Kidney glomerular epithelial cell (primary cell): Measurements from ENCODE around the gene TNPO3.
A peak's percentile ranks its signal among the peaks of the same experiment; 100 is the strongest.

Source experiments
- DNase-seq: peaks from one replicate; lab custom pipeline; 2025; lab: John Stamatoyannopoulos, UW

TNPO3 gene

DNA sequence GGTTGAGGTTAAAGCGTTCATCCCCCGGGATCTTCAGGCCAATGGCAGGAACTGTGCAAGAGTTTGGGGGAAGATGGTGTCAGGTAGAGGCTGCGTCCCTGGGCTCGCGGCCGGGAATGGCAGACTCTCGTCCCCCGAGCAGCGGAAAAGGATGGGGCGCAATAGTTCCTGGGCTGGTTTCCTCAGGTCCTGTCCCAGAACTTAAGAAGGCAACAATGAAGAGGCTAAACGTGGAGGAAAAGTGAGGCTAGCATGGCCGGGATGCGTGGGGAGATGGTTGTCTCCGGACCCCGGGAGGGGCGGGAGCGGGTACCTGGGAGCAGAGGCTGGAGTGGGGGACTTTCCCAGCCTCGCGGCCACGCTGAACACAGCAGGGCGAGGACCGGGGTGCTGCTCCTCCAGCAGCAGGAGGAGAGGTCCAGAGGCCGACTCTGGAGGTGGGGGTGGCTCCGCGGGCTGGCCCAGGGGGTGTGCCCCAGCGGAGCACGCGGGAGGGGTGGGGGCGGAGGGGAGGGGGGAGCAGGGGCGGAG, 116.3 kb downstream of the TNPO3 start:
- DNase-seq = no peak

DNA sequence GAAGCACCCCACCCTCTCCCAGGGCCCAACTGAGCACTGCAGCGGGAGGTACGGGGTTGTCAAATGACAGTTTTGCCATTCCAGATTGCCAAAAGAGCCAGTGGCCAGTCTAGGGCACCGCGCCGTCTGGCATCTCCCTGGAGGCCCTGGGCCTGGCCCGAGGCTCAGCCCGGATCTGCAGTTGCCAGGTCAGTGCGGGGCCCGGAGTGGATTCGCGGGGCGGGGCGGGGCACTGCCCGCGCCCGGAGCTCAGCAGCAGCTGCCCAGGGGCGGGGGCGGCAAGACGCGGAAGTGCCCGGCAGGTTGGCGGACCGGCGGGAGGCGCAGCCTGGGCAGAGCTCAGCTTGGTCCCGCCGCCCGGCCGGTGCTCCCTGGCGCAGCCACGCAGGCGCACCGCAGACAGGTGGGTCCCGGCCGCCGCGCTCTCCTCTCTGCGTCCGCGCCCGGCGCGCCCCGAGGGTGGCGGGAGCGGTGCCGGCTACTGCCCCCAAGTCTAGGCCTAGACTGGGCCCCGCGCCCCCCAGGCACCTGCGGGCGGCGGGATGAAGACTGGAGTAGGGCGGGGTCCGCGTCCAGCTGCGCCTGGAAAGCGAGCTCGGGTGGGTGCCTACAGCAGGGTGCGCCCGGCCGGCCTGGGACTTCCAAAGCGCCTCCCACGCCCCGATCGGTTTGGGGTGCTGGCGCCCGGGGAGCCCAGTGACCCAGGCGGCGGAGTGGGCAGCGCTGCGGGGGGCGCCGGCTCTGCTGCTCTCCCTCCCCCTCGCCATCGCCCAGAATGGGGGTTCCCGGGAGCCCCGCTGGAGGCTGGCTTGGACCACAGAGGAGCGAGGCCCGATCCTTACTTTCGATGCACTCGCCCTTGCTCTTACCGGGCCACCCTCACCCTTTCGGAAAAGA, 117.0 kb downstream of the TNPO3 start, which contains the start of gene IRF5:
Gene IRF5 (plus strand): TSS at position 281 of the 897 bp plus-strand sequence. CDS start 4,155 bp downstream, outside the sequence.
- peak; percentile 33 for DNase-seq

DNA sequence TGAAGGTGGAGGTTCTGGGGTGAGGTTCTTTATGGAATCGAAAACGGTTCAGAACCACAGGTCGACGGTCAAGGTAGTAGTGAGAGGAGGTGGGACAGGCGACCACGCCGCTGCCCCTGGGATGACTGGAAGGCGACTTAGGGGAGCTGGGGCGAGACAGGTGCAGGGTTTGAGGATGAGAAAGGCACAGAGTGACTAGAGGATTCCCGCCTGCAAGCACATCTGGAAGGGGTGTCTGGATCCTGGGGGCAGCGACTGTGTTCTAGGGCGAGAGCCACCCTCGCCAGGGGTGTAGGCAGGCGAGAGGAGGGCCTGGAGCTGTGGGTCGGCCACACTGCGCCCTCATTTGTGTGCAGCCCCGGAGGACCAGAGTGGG, 117.7 kb downstream of the TNPO3 start:
- no peak for DNase-seq

DNA sequence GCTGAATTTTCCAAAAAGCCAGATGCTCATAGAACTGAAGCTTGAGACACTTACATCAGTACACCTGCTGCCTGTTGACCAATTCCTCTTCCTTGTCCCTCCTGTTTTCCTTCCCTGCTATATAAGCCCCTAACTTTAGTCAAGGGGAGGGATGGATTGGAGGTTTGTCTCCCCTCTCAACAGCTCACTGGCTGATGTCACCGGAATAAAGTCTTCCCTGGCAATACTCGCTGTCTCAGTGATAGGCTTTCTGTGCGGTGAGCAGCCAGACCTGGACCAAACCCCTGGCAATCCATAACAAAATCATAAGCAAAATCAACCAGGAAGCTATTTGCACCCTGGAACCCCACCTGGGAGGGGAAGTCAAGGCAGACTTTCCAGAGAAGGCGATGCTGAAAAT, 118.1 kb downstream of the TNPO3 start:
- no peak for DNase-seq

DNA sequence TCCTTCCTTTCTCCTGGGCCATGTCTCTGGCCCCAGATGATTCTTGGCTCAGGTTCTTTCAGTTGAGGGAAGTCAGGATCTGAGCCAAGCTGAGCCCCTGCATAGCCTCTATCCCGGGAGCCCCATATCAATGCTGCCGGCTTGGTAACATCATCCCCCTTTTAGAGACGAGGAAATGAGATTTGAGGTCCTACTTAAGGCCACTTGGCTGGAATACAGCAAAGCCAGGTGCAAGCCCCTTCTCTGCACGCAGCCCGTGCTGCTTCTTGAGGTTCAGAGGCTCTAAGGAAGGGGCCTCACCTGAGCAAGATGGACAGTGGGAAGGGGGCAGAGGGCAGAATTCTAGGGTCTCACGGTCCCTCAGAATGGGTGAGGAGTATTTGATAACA, 119.6 kb downstream of the TNPO3 start:
- no peak for DNase-seq

DNA sequence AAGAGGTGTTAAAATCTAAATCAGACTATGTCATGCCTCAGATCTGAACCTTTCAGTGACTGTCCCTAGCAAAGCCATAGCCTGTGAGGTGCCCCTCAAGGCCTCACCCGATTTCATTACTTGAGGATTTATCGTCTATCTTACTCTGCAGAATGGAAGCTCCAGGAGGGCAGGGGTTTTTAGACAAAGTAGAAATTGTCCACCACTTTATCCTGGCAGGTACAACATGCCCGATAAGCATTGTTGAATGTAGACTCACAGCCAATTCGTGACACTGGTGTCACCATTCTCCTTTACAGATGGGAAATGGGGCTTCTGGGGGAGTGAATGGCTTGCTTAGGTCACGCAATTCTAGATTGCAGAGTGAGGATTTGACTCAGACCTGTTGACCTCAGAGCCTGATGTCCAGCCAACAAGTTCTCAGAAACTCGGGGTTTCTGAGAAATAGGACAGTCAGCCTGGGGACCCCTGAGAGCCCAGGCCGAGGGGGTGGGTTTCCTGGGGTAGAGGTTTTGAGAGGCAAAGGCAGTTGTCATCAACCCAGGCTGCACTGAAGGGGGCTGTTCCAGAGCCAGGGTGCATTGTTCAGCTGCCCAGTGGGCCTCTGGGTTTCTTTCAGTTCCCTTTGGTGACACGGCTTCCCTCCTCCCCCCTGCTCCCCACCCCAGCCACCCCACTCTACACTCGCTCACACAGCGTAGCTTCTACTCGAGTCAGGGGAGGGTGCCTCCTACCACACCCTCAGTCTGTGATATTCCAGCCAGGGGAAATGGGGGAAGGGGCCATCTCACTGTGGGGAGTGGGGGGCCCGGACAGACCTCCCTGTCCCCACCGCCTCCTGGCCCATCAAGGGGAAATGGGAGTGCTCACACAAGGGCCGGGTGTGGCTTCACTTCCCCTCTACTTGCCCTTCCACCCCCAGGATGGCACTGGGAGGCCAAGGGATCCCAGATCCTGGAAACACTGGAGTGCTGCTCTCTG, 120.3 kb downstream of the TNPO3 start:
- DNase-seq = no peak

DNA sequence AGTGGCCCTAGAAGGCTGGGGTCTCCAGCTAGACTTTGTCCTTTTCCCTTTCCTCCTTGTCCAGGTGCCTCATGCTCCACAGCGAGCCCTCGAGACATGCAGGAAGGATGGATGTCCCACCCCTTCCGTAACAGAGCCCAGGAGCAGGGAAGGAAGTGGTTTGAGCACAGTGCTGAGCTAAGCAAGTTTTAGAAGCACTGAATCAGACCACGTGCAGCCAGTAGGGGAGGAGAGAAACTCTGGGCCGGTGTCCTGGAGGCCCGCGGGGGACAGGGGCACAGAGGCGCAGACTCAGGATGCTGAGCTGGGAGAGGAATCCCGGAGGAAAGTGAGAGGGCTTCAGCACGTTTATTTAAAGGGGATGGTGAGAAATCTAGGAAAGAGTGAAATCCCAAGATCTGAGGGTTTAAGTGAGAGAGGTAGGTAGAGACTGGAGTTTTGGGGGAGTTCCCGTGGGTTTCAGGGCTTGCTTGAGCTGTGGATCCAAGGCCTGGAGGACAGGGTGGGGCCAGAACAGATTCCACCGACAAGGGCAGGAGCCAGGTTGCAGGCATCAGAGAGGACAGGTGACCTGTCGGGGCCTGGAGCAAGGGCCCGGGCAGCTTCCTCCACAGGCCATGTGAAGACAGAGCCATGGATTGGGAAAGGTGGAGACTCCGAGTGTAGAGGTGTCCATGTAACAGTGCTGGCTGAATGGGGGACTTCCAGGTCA, 121.6 kb downstream of the TNPO3 start:
- DNase-seq = no peak

DNA sequence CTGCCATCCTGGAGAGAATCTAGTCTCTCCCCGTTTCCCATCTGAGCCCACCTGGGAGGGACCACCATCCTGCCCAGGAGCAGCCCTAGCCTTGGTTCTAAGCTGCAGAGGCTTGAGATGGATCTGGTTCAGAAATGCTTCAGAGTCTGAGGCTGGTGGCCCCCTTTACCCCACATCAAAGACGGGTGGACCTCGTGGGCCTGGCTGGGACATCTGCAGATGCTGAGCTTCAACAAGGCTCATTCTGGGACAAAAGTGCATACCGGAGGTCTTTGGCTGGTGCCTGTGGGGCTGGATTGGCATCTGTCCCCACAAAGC, 122.1 kb downstream of the TNPO3 start:
- DNase-seq = no peak

DNA sequence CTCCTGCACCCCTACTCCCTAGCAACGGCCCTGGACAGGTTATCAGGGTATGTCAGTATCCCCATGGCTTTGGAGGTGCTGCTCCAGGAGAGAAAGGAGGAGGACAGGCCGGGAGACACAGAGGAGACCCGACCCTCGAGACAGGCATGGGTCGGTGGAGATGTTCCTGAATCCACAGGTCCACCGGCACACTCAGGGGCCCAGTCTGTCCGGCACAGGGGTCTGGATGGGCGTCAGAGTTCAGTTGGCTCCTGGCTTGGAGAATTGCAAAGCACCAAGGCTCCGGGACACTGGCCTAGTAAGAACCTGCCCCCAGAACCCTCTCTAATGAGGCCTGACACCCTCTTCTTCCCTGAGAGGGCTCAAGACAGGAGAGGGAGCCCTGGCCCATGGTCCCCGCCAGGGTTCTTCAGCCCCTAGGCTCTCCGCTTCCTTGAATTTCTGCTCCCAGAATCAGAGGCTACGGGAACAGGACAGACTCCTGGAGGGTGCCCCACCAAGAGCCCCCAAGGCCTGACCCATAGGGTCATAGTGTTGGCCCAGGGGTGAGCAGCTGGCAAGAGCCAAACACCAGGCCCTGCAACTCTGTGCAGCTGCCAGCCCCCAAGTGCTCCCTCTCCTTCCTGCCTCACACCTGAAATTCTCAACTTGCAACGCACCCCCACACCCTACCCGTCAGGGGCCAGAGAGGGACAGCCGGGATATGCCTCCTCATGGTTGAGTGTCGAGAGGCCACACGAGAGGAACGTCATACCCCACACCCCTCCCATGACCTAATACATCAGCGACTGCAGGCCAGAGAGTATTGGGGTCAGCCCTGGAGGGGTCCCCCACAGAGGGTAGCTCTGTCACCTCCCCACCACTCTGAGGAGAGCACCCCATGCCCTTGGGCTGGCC, 122.7 kb downstream of the TNPO3 start:
- no peak for DNase-seq

DNA sequence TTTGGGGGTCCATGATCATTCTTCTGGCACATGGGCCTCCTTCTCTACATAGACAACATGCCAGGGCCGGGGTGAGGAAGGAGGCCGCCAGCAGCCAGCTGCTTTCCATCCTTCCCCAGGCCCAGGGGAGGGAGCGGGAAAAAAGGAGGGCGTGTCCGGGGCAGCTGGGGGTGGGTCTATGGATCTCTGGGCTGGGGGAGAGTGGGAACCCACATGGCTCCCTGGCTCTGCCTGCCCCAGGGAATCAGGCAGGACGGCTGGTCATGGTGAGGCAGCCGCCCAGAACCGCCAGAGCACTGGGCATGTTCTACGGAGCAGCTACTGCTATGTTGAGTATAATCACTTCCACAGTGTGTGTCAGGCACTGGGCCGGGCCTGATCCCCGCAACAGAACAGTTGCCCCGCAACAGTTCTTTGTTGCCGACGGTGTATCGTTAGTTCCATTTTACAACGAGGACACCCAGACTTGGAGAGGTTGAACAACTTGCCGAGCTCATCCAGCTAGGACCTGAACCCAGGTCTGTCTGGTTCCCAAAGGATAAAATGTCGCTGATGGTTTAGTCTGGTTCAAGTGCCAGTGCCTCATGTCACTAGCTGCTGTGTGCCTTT, 123.6 kb downstream of the TNPO3 start:
- no peak for DNase-seq

DNA sequence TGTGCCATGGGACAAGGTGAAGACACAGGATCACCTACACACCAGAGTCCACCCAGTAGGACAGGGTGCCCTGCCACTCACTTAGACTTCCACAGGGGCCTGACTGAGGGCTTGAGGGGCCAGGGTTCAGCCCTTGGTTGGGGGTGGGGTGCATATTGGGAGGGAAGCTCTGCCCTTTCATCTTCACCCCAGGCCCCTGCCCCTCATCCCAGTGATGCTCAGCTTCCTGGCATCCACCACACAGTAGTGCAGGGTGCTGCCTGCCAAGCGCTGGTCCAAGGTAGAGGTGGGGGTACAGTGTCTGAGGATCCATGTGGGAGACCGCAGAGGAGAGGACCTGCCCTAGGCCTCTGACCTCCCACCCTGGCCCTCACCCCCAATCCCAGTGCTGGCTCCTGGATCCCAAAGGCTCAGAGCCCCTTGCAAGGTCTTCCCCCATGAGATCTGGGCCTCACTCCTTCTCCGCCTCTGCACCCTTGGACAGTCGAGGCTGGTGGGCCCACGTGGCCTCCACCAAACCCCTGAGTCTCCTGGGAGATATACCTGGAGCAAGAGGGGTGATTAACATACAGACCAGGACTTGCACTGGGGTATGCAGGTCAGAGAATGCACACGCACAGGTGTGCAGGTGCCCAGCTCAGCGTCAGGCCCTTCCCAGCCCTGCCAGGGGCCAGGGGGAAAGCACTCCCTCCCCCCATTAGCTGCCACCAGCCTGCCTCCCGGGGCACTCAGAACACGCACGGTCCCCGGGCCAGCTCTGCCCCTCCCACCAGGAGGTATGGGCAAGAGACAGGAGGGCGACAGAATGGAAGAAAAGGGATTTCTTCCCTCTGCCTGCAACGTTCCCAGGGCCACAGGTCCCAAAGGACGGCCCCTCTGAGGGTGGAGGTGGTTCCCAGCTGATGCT, 125.8 kb downstream of the TNPO3 start:
- no peak for DNase-seq

DNA sequence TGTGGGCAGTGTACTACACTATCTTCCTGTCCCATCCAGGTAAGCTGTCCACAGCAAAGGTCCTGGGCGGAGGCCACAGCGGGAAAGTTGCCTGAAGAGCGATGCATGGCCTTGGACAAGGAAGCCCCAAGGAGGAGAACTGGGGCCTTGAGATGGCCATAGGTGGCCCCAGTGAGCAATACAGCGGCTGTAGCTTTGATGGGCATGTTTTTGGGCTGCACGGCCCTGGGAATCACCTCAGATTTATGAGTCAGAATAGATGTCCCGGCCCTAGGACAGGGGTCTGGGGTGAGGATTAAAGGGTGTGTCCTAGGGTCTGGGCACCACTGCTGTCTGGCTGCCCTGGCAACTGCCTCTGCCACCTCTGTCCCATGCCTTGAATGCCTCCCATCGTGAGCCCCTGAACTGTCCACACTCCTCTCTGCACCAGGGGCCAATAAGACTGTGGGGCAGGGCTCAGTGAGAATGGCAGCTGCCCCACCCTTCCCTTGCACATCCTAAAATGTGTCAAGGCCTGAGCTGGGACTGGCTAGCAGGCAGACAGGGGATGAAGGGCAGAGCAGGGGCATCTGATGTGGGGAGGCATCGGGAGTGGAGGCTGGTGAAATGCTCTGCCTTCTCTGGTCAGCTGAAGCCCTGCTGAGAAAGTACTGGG, 126.6 kb downstream of the TNPO3 start:
- no peak for DNase-seq

DNA sequence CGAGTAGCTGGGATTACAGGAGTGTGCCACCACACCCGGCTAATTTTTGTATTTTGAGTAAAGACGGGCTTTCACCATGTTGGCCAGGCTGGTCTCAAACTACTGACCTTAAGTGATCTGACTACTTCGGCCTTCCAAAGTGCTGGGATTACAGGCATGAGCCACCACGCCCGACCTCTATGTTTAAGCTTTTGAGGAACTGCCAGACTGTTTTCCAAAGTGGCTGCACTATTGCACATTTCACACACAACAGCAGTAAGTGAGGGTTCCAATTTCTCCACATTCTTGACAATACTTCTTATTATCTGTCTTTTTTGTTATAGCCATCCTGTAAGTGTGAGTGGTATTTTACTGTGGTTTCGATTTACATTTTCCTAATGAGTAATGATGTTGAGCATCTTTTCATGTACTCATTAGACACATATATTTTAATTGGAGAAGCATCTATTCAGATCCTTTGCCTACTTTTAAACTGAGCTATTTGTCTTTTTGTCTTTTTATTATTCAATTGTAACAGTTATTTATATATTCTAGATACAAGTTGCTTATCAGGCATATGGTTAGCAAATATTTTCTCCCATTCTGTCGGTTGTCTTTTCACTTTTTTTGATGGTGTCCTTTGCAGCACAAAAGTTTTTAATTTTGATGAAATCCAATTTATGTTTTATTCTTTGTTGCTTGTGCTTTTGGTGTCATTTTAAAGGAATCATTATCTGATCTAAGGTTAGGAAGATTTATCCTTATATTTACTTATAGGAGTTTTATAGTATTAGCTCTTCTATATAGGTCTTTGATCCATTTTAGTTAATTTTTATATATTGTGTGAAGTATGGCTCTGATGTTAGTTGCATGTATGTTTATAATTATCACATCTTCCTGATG, 130.0 kb downstream of the TNPO3 start:
- DNase-seq = no peak

DNA sequence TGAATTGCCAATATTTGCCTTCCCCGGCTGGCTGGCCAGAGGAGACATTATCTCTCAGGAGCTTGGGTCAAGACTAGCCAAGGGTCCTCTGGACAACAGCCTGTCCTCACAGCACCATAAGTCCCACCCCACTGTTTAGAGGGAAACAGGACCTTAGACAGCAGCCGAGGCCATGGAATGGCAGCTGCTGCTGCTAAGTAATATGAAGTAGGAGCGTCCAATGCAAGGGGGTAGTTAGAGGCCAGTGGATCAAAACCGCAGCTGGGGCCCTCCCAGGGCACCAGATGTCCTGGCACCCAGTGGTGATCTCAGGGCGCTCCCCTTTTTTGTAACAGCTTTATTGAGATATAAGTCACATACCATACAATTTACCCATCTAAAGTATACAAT, 131.5 kb downstream of the TNPO3 start:
- no peak for DNase-seq

DNA sequence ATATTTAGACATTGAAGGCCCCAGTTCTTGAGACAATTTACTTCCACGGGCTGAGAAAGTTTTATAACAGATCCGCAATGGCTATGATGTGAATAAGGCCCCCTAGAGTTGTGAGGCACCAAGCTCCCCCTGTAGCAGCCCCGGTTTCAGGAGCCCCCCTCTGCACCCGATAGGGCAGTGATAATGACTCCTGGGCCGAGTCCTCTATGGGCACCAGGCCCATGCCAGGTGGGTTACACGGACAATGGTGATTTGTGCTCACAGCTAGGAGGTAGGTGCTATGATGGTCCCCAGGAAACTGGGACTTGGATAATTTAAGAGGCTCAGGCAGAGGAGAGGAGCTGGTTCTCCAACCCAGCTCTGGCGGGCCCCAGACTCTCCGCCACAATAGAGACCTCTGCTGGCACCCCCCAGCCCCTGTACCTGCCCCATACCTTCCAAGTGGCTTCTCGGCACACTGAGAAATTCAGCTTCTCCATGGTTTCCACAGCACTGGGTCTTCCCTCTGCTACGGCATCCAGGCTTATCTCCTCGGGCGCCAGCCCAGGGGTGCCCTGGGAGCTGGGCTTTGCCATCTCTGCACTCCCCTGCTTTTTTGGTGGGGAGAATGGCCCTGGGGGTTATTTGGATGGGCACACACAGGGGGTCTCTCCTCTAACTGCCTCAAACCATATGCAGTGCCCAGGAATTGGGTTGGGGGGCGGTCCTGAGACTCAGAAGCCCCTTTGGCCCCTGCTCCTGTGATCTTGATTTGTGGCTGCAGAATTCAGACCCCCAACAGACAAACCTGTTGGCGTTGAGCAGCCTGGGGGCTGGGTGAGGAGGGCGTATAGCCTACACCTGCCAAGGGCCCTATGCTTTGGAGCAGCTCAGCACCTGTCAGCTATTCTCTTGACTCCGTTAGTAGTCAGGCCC, 132.2 kb downstream of the TNPO3 start:
- no peak for DNase-seq

DNA sequence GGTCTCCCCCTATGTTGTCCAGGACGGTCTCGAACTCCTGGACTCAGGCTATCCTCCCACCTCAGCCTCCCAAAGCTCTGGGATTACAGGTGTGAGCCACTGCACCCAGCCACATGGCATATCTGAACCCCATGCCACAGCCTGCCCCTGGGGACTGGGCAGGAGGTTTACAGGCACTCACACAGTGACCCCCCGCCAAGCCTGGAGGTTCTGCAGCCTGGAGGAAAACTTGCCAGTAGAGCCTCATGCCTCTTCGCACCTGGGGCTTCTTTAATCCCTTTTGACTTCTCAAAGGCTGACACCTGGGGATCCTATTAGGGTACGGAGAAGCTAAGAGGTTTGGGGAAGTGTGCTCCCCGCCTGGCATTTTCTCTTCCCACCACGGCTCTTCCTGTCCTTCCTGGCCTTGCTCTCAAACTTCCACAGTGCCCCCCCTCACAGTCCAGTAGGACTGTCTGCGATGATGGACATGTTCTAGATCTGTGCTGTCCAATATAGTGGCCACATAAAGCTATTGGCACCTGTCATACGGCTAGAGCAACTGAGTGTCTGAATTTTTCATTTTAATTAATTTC, 133.0 kb downstream of the TNPO3 start:
- DNase-seq = no peak
